Activated CD4-positive, alpha-beta T cell treated with anti-CD3 and anti-CD28 coated beads for 36 hours (primary cell): ENCODE results near the gene SETD3. TPM values are rescaled to one million over a fixed set of nuclear protein-coding genes. Genes with fewer than 3 reads are reported as not detected.

Experiments
- ATAC-seq: fragments of 200-7000 bp; cut with Tn5 transposase; one replicate; pipeline ENCODE4 v1.10.0; 2021; ENCODE audit warnings: mild to moderate bottlenecking, moderate library complexity
- CTCF ChIA-PET: fragments of 350-600 bp; sonication (Branson Sonifier 250); formaldehyde crosslinking; loops from one replicate; lab custom pipeline; 2021; ENCODE audit warnings: antibody characterized with exemption; lab: Charles Lee
- POLR2A ChIA-PET: fragments of 350-600 bp; sonication (Branson Sonifier 250); formaldehyde crosslinking; loops from one replicate; lab custom pipeline; 2021; ENCODE audit warnings: antibody characterized with exemption, inconsistent platforms; lab: Charles Lee
- DNase-seq: peaks from one replicate; pipeline ENCODE4 v3.0.0-alpha.2; 2020
- H3K27ac Mint-ChIP-seq: one replicate; pipeline ENCODE4 v1.8.0; 2021; ENCODE audit warnings: mixed read lengths
- H3K27me3 Mint-ChIP-seq: one replicate; pipeline ENCODE4 v1.8.0; 2021; ENCODE audit warnings: mixed read lengths
- H3K36me3 Mint-ChIP-seq: one replicate; pipeline ENCODE4 v1.8.0; 2021; ENCODE audit warnings: low read depth, mixed read lengths
- H3K4me1 Mint-ChIP-seq: one replicate; pipeline ENCODE4 v1.8.0; 2021; ENCODE audit warnings: mixed read lengths
- H3K4me3 Mint-ChIP-seq: one replicate; pipeline ENCODE4 v1.8.0; 2021; ENCODE audit warnings: mild to moderate bottlenecking, moderate library complexity, mixed read lengths
- H3K9me3 Mint-ChIP-seq: one replicate; pipeline ENCODE4 v1.8.0; 2021; ENCODE audit warnings: low read depth, mixed read lengths
- intact Hi-C, 2 experiments: fragments of 100-400 bp; cut with DNase I in 1 of 2; cut with micrococcal nuclease in 1 of 2; formaldehyde crosslinking; loops; one replicate each; pipeline versions ENCODE4 v1.14.2 to v1.15.1; 2022 to 2024; cut with DNase I, micrococcal nuclease
- total RNA-seq, 2 experiments: library from RNA; stranded (reverse); gene quantifications; one replicate each; pipeline ENCODE4 v1.2.3, GENCODE V29; 2021

The SETD3 gene
- total RNA-seq, 2 experiments from 2014 or later = 51.5 to 62.3 TPM

DNA sequence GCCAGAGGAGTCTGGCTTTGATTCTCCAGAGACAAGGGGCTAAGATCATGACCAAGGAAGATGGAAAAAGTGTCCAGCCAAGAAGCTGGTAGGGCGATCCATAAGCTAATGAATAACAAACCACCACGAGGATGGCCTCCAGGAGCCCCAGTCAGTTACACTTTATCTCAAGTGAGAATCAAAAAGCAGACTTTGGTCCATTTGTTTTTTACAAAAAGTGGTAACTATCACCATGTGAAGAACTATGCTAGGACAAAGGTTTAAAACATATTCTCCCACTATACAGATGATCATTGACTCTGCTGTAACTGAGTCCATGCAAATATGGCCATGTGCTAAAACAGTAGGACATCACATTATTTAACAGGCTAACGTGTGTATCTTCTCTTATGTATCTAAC, 13.9 kb downstream of the SETD3 start:
- H3K4me3 Mint-ChIP-seq = no peak overlapping the region
- DNase-seq (no peak), ATAC-seq (no peak)
- no peaks in the 10 kb centered on the region for H3K27me3 Mint-ChIP-seq
- CTCF ChIA-PET = interaction anchor here (0.6 to 0.7 kb wide), 2 partner anchors 52 to 140 kb away, joined by 3 to 6 read pairs; no protein-coding TSS in a partner anchor
- POLR2A ChIA-PET = no interaction called here
- peaks cover 8% of the 10 kb centered on the region for H3K36me3 Mint-ChIP-seq
- peaks cover 27% of the 10 kb centered on the region for H3K4me1 Mint-ChIP-seq
- intact Hi-C loops = no loop called here
- H3K27ac Mint-ChIP-seq = no peak overlapping the region
- no peaks in the 10 kb centered on the region for H3K9me3 Mint-ChIP-seq

DNA sequence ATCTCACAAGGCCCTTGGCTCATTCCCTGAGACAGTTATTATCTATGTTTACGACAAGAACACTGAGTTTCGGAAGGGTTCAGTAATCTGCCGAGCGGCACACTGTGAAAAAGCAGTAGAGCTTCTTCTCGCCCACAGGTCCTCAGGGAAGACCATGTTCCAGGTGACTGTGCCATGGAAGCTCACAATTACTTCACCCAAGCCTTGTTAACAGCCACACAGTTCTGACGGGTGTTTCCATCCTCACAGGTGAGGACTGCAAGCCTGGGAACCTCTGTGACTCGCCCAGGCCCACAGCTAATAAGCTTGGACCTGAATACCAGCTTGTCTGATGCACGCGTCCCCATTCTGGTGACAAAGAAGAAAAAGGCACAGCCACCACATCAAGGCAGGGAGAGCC, 15.4 kb downstream of the SETD3 start:
- H3K27me3 Mint-ChIP-seq = no peaks in the 10 kb centered on the region
- no peak overlapping the region for H3K27ac Mint-ChIP-seq
- no peak for ATAC-seq
- peaks cover 27% of the 10 kb centered on the region for H3K4me1 Mint-ChIP-seq
- CTCF ChIA-PET = no interaction called here
- DNase-seq = no peak
- POLR2A ChIA-PET = no interaction called here
- peaks cover 14% of the 10 kb centered on the region for H3K36me3 Mint-ChIP-seq
- intact Hi-C loops = no loop called here
- no peaks in the 10 kb centered on the region for H3K9me3 Mint-ChIP-seq
- H3K4me3 Mint-ChIP-seq = no peak overlapping the region

DNA sequence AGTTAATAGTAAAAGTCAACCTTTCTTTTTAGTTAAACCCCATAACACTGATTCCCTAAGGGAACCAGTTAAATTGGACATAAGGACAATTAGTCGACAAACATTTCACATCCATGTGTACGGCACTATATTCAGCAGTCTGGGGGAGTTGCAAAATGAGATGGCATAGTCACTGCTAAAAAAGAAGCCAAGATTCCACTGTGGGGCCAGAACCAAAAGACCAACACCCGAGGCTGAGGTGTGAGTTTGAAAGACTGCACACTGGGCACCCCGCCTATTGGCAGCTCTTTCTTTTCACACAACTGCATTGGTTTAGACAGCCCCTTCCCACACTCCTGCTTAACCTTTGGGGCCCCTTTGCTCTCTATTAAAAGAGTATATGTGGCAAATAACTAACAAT, 16.7 kb downstream of the SETD3 start:
- Mint-ChIP-seq H3K36me3 (peaks cover 14% of the 10 kb centered on the region), H3K4me1 (peaks cover 16% of the 10 kb centered on the region), H3K27me3 (no peaks in the 10 kb centered on the region), H3K4me3 (no peak overlapping the region), H3K27ac (no peak overlapping the region), H3K9me3 (no peaks in the 10 kb centered on the region)
- ChIA-PET CTCF (interaction anchor here (0.6 kb wide), 1 partner anchor 33 kb away, joined by 3 read pairs; no protein-coding TSS in a partner anchor), POLR2A (no interaction called here)
- intact Hi-C loops = no loop called here
- no peak for ATAC-seq
- no peak for DNase-seq

DNA sequence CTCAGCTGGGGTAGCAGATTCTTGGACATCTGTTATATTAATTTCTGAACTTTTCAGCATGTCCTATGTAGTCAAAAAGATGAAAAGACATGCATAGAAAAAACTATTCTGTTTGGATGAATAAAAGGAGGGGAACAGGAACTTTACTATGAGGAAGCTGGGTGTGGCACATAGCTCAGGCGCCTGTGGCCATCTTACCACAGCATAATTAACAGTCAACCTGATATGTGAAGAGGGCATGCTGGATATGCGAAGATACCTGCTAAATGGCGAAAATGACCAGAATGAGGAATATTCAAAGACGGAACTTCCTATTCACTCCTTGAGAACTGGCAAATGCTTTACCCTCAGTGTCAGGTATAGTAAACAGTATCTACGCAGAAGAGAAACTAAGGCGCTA, 18.4 kb downstream of the SETD3 start:
- POLR2A ChIA-PET = interaction anchor here (0.8 kb wide), 1 partner anchor 19 kb away, joined by 3 read pairs; the partner anchor contains the start of genes CCNK and SETD3
- Mint-ChIP-seq H3K27ac (no peak overlapping the region), H3K4me3 (no peak overlapping the region), H3K9me3 (no peaks in the 10 kb centered on the region), H3K4me1 (peaks cover 3% of the 10 kb centered on the region), H3K36me3 (peaks cover 19% of the 10 kb centered on the region), H3K27me3 (no peaks in the 10 kb centered on the region)
- DNase-seq (no peak), ATAC-seq (no peak)
- intact Hi-C loops = no loop called here
- CTCF ChIA-PET = interaction anchor here (1.3 to 1.7 kb wide), 2 partner anchors 13 to 55 kb away, joined by 3 read pairs; no protein-coding TSS in a partner anchor

DNA sequence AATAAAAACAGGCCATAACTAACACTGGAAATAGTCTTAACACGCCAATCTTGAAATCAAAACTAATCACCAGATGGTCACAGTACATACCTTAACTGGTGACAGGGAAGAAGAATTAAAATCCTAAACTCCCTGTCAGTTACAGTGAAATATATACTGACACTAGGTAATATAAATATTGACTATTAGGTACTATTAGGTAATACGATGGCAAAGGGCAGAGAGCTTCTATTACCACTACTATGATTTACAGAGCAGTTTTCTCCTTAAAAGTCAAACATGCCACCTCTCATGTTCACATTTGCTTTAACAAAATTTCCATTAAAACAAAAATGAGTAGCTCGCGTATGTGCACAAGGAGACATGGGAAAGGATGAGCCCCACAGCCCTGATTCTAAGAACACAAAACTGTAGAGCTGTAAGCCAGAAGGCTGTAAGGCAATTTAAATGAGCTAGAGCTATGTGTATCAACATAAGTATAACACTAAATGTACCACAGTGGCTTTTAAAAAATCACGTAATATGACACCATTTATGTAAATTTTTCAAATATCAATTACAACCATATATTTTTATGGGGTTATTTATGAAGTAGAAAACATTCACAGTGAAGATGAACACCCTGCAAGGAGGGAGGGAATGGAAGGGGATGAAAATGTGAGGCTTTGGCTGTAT, 19.1 kb downstream of the SETD3 start:
- Mint-ChIP-seq H3K27ac (no peak overlapping the region), H3K36me3 (peaks cover 21% of the 10 kb centered on the region), H3K27me3 (no peaks in the 10 kb centered on the region), H3K9me3 (no peaks in the 10 kb centered on the region), H3K4me1 (peaks cover 3% of the 10 kb centered on the region), H3K4me3 (no peak overlapping the region)
- ChIA-PET POLR2A (no interaction called here), CTCF (interaction anchor here (1.3 to 1.7 kb wide), 3 partner anchors 10 to 54 kb away, joined by 3 read pairs; no protein-coding TSS in a partner anchor)
- intact Hi-C loops = no loop called here
- no peak for ATAC-seq
- no peak for DNase-seq

DNA sequence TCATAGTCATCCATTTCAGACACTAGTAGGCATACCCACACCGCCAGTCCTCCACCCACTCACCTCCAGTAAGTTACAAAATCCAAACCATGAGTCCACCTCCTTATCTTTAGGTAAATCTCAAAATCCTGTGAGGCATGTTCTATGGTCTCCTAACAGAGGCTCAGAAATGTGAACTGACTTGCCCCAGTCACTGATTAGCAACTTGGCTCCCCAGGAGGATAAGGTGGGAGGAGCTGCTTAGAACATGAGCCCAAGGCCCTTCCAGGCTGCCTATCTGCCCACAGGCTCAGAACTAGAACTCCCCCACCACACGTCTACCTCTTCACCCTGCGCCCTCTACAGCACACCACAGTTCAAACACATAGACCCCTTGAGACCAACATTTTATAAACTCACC, 19.9 kb downstream of the SETD3 start:
- no peak for ATAC-seq
- Mint-ChIP-seq H3K9me3 (no peaks in the 10 kb centered on the region), H3K4me1 (peaks cover 3% of the 10 kb centered on the region), H3K4me3 (no peak overlapping the region), H3K27me3 (no peaks in the 10 kb centered on the region), H3K27ac (no peak overlapping the region), H3K36me3 (peaks cover 21% of the 10 kb centered on the region)
- intact Hi-C loops = no loop called here
- ChIA-PET POLR2A (no interaction called here), CTCF (interaction anchor here (1.3 to 1.7 kb wide), 3 partner anchors 9 to 53 kb away, joined by 3 read pairs; no protein-coding TSS in a partner anchor)
- DNase-seq = no peak

DNA sequence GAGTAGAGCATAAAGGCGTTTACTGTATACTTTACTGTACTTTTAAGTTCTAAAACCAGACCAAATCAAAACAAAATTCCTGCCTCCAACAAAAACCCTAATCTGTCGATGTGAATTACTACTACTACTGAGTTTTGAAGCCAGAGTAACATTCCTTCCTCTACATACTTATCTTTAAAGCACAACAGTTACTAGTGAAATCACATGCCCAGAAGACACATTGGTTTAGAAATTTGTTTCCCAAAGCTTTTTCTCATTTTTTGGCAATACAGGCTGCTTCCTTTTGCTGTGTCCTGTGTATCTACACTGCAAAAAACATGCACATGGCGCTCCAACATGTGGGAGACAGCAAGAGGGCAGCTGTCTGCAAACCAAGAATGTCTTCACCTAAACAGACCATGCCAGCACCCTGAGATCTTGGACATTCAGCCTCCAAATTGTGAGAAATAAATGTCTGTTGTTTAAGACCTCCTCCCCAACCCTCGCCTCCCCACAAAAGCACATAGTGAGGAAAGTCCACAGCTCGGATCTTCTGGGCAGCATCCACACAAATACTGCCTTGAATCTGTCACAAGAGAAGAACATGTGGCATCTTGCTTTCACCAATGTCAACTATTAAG, 21.1 kb downstream of the SETD3 start:
- Mint-ChIP-seq H3K27ac (no peak overlapping the region), H3K9me3 (no peaks in the 10 kb centered on the region), H3K27me3 (no peaks in the 10 kb centered on the region), H3K4me1 (peaks cover 3% of the 10 kb centered on the region), H3K4me3 (no peak overlapping the region), H3K36me3 (peaks cover 26% of the 10 kb centered on the region)
- DNase-seq (no peak), ATAC-seq (no peak)
- intact Hi-C loops = no loop called here
- ChIA-PET POLR2A (no interaction called here), CTCF (no interaction called here)

DNA sequence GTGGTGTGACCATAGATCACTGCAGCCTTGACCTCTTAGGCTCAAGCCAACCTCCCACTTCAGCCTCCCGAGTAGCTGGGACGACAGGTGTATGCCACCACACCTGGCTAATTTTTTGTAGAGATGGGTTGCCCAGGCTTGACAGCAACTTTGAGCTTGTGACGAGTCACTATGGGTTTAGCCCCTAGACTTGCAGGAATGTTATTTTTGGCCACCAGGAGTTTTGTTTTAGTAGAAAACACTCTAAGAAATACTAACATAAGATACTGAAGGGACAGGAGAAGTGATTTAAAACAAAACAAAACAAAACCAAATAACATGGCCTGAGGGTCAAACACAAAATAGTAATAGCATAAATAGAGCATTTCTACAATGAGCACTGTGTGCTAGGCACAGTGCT, 26.4 kb downstream of the SETD3 start:
- ATAC-seq = no peak
- DNase-seq = no peak
- Mint-ChIP-seq H3K4me3 (no peak overlapping the region), H3K27me3 (no peaks in the 10 kb centered on the region), H3K4me1 (no peaks in the 10 kb centered on the region), H3K36me3 (peaks cover 26% of the 10 kb centered on the region), H3K27ac (no peak overlapping the region), H3K9me3 (no peaks in the 10 kb centered on the region)
- POLR2A ChIA-PET = no interaction called here
- intact Hi-C loops = no loop called here
- CTCF ChIA-PET = interaction anchor here (1.2 kb wide), 1 partner anchor 174 kb away, joined by 3 read pairs; no protein-coding TSS in a partner anchor

DNA sequence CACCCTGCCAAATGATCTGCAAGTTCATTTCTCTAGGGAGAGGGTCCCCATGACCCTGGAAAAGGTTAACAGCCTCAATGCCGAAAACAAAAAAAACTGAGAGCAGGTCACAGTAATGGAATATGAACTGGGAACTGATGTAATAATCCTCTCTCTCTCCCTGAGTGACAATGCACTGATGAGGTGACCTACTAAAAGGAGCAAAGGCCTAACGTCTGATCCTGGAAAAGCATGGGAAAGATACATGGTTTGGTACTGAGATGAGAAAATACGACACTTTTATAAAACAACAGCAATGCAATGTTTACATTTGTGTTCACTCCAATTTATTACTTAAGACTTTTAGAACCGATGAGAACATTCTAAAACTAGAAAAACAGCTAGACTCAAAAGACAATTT, 27.7 kb downstream of the SETD3 start:
- H3K4me3 Mint-ChIP-seq = no peak overlapping the region

DNA sequence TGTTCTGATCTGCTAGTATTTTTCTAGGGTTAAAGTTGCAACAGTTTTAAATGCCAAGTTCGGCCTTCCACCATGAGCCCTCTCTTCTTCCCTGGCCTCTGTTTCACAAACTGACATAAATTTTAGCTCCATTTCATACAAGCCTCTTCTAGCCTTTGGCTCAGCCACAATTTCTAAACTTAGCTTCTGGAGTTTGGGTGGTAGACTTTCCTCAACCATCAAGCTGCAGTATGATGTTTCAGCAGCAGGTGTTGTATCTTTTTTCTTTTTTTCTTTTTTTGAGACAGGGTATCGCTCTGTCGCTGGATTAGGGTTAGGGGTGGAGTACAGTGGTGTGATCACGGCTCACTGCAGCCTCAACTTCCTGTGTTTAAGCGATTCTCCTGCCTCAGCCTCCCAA, 29.4 kb downstream of the SETD3 start:
- peaks cover 29% of the 10 kb centered on the region for H3K36me3 Mint-ChIP-seq
- DNase-seq (no peak), ATAC-seq (no peak)
- intact Hi-C loops = no loop called here
- H3K4me1 Mint-ChIP-seq = no peaks in the 10 kb centered on the region
- H3K27me3 Mint-ChIP-seq = no peaks in the 10 kb centered on the region
- H3K27ac Mint-ChIP-seq = no peak overlapping the region
- no peaks in the 10 kb centered on the region for H3K9me3 Mint-ChIP-seq
- CTCF ChIA-PET = interaction anchor here (1.1 to 1.2 kb wide), 2 partner anchors 10 to 24 kb away, joined by 3 to 5 read pairs; no protein-coding TSS in a partner anchor
- no peak overlapping the region for H3K4me3 Mint-ChIP-seq
- POLR2A ChIA-PET = no interaction called here

More for the DNA sequence above, 27.7 kb downstream of the SETD3 start:
- H3K9me3 Mint-ChIP-seq = no peaks in the 10 kb centered on the region
- no peak for ATAC-seq
- DNase-seq = no peak
- H3K36me3 Mint-ChIP-seq = peaks cover 29% of the 10 kb centered on the region
- POLR2A ChIA-PET = interaction anchor here (0.9 kb wide), 1 partner anchor 28 kb away, joined by 3 read pairs; the partner anchor contains the start of gene SETD3
- CTCF ChIA-PET = interaction anchor here (0.9 to 1.0 kb wide), 2 partner anchors 9 to 18 kb away, joined by 3 to 4 read pairs; no protein-coding TSS in a partner anchor
- intact Hi-C loops = no loop called here
- H3K27me3 Mint-ChIP-seq = no peaks in the 10 kb centered on the region
- no peaks in the 10 kb centered on the region for H3K4me1 Mint-ChIP-seq
- H3K27ac Mint-ChIP-seq = no peak overlapping the region

DNA sequence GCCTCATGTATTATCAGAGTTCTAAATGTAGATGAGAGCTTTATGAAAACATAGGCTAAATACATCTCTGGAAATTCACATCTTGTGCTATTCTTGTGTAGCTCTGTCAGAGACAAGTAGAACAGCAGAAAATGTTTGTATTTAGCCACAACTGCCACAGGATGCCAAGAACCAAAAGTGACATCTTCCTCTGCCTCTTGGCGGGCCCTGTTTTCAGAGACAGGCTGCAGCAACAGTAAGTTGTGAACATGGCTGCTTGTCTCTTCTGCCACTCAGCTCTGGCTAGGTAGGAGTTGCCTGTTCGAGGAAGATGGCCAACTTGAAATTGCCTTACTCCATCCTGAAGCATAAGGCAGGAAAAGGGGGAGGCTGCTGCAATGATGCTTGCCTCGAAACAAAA, 30.4 kb downstream of the SETD3 start:
- Mint-ChIP-seq H3K4me3 (no peak overlapping the region), H3K4me1 (no peaks in the 10 kb centered on the region), H3K27me3 (no peaks in the 10 kb centered on the region), H3K36me3 (peaks cover 30% of the 10 kb centered on the region), H3K27ac (no peak overlapping the region), H3K9me3 (no peaks in the 10 kb centered on the region)
- POLR2A ChIA-PET = no interaction called here
- no peak for ATAC-seq
- CTCF ChIA-PET = interaction anchor here (0.9 to 1.2 kb wide), 3 partner anchors 25 to 33 kb away, joined by 3 to 5 read pairs (median 3); no protein-coding TSS in a partner anchor
- intact Hi-C loops = no loop called here
- DNase-seq = no peak
